ENCODE data around the gene SERHL2. TPM values are rescaled to one million over a fixed set of nuclear protein-coding genes. Genes with fewer than 3 reads are reported as not detected.

SERHL2 gene
- total RNA-seq, 1 donor from 2014 or later: not detected

DNA sequence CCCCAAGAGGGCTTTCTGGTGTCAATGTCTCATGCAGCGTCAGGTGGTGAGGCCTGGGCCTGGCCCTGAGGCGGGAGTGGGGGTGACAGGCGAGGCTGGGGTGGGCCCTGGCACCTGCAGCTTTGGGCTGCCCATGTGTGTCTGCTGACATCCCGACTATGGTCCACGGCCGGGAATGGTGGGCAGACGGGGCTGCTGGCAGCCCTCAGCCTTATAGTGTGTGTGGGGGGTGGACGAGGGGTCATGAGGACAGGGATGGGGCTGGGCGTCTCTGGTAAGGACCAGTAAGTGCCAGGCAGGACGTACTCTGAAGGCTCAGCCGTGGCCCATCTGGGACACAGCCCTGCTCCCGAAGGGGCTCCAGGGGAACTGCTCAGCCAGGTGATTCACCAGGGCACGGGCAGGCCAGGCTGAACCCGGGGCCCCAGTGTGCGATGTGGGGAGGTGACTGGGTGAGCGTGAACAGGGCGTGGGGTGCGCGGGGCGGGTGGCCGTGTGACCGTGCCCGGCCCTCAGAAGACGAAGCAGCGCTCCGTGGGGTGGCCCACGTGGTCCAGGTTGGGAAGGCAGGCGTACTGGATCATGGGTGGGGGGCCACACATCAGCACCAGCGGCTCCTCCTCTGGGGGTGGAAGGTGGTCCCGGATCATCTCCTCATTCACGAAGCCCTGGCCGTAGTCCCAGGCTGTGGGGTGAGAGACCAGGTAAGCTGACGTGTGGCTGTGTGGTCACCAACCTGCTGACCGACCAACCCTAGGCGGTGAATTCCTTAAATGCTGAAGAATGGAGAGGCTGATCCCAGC lies 65.7 kb downstream of the SERHL2 start:
- H3K36me3 Mint-ChIP-seq: peaks cover 5% of the 10 kb centered on the region
- H3K27ac Mint-ChIP-seq: no peak overlapping the region
- H3K4me1 Mint-ChIP-seq: peaks cover 33% of the 10 kb centered on the region

DNA sequence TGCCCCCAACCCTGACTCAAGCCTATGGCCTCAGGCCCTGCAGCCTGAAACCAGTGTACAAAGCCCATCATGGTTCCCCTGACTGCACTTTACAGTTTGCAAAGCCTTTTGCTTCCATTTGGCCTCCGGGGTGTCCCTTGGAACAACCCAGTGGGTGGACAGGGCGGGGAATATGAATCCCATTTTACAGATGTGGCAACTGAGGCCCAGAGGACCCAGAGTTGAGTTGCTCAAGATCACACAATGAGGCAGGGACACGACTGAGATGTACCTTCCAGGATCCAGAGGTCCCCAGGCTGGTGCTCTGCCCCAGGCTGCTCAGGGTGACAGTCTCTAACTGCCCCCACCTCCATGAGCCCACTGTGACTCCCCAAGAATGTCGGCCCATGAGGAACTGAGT lies 66.3 kb downstream of the SERHL2 start:
- Histone ChIP-seq H3K27me3 (no peaks in the 10 kb centered on the region), H3F3A (ENCODE audit: low read depth) (peaks cover 31% of the 10 kb centered on the region), H3K4me2 (no peak overlapping the region), H3K4me3 (no peak overlapping the region), H4K20me1 (ENCODE audit: low read depth) (peaks cover 3% of the 10 kb centered on the region), H3K79me2 (ENCODE audit: low read depth) (no peaks in the 10 kb centered on the region), H3K9ac (no peak overlapping the region), H2AFZ (replicated peaks) (no peak overlapping the region), H3K36me3 (no peaks in the 10 kb centered on the region), H3K4me1 (peaks cover 3% of the 10 kb centered on the region), H3K27ac (no peak overlapping the region), H3K9me3 (ENCODE audit: low read depth) (no peaks in the 10 kb centered on the region)
- no peak for DNase-seq (ENCODE audit: low spot score)
- peaks cover 30% of the 10 kb centered on the region for H3K4me1 Mint-ChIP-seq
- no peak overlapping the region for H3K27ac Mint-ChIP-seq
- H3K36me3 Mint-ChIP-seq: peaks cover 5% of the 10 kb centered on the region
- TF ChIP-seq EZH2 (IDR thresholded peaks at IDR 0.05) (no peak), EZH2phosphoT487 (IDR thresholded peaks at IDR 0.05) (no peak), CTCF (IDR thresholded peaks at IDR 0.05) (no peak)
- peaks cover 14% of the 10 kb centered on the region for H3K27me3 Mint-ChIP-seq (ENCODE audit: insufficient read depth, low read depth)
- H3K9me3 Mint-ChIP-seq: no peaks in the 10 kb centered on the region
- no peak overlapping the region for H3K4me3 Mint-ChIP-seq

More for the DNA sequence above, 65.7 kb downstream of the SERHL2 start:
- Histone ChIP-seq H3F3A (ENCODE audit: low read depth) (peaks cover 34% of the 10 kb centered on the region), H3K27me3 (no peaks in the 10 kb centered on the region), H3K79me2 (ENCODE audit: low read depth) (no peaks in the 10 kb centered on the region), H3K9ac (no peak overlapping the region), H2AFZ (replicated peaks) (no peak overlapping the region), H3K9me3 (ENCODE audit: low read depth) (no peaks in the 10 kb centered on the region), H3K27ac (no peak overlapping the region), H4K20me1 (ENCODE audit: low read depth) (peaks cover 3% of the 10 kb centered on the region), H3K36me3 (no peaks in the 10 kb centered on the region), H3K4me1 (peaks cover 3% of the 10 kb centered on the region), H3K4me2 (no peak overlapping the region), H3K4me3 (no peak overlapping the region)
- Mint-ChIP-seq H3K27me3 (ENCODE audit: insufficient read depth, low read depth) (peaks cover 14% of the 10 kb centered on the region), H3K4me3 (no peak overlapping the region), H3K9me3 (no peaks in the 10 kb centered on the region)
- DNase-seq (ENCODE audit: low spot score): no peak
- no peak for TF ChIP-seq CTCF (IDR thresholded peaks at IDR 0.05)
- TF ChIP-seq EZH2phosphoT487 (IDR thresholded peaks at IDR 0.05): no peak
- no peak for TF ChIP-seq EZH2 (IDR thresholded peaks at IDR 0.05)

DNA sequence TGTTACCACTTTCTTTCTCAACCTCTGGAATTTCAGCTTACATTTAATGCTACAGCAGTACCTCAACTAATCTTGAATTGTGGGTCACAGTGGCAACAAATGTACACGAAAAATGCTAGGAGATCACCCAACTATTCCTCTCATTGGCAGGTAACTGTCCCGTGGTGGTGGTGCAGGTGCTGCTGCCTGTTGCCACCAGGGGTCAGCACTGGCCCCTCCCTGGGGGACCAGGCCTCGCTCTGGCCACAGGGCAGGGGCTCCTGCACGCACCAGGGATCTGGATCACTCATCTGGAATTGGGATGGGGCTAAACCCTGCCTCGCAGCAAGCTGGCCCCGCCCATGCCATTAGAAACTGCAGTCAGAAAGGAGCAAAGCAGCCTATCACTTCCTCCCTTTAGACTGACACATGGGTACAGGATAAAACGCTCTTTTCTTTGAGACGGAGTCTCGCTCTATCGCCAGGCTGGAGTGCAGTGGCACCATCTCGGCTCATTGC lies 67.8 kb downstream of the SERHL2 start:
- Histone ChIP-seq H3K9me3 (ENCODE audit: low read depth) (no peaks in the 10 kb centered on the region), H3K27ac (no peak overlapping the region), H3F3A (ENCODE audit: low read depth) (peaks cover 17% of the 10 kb centered on the region), H3K79me2 (ENCODE audit: low read depth) (no peaks in the 10 kb centered on the region), H2AFZ (replicated peaks) (no peak overlapping the region), H3K4me1 (no peaks in the 10 kb centered on the region), H3K27me3 (no peaks in the 10 kb centered on the region), H3K36me3 (no peaks in the 10 kb centered on the region), H3K4me3 (no peak overlapping the region), H3K9ac (no peak overlapping the region), H4K20me1 (ENCODE audit: low read depth) (peaks cover 3% of the 10 kb centered on the region), H3K4me2 (no peak overlapping the region)
- H3K36me3 Mint-ChIP-seq: peaks cover 9% of the 10 kb centered on the region
- H3K27ac Mint-ChIP-seq: no peak overlapping the region
- no peak overlapping the region for H3K4me3 Mint-ChIP-seq
- TF ChIP-seq EZH2 (IDR thresholded peaks at IDR 0.05) (no peak), CTCF (IDR thresholded peaks at IDR 0.05) (peak; percentile 97)
- H3K9me3 Mint-ChIP-seq: no peaks in the 10 kb centered on the region
- H3K4me1 Mint-ChIP-seq: peaks cover 22% of the 10 kb centered on the region
- H3K27me3 Mint-ChIP-seq (ENCODE audit: insufficient read depth, low read depth): peaks cover 9% of the 10 kb centered on the region
- DNase-seq (ENCODE audit: low spot score): peak; percentile 93

Data from neural progenitor cell (in vitro differentiated cells).